Ammon's horn (tissue), 1 donor: ENCODE data around the gene IGFL1.
"Not testable (repeated sequence)": the region's sequence is repeated elsewhere in the genome, so short reads cannot be mapped to it uniquely, and the experiment has no call there.

Experiments used
- DNase-seq: peaks from one replicate; pipeline ENCODE4 v3.0.0-alpha.2; 2016; ENCODE audit warnings: low spot score

IGFL1 gene

DNA sequence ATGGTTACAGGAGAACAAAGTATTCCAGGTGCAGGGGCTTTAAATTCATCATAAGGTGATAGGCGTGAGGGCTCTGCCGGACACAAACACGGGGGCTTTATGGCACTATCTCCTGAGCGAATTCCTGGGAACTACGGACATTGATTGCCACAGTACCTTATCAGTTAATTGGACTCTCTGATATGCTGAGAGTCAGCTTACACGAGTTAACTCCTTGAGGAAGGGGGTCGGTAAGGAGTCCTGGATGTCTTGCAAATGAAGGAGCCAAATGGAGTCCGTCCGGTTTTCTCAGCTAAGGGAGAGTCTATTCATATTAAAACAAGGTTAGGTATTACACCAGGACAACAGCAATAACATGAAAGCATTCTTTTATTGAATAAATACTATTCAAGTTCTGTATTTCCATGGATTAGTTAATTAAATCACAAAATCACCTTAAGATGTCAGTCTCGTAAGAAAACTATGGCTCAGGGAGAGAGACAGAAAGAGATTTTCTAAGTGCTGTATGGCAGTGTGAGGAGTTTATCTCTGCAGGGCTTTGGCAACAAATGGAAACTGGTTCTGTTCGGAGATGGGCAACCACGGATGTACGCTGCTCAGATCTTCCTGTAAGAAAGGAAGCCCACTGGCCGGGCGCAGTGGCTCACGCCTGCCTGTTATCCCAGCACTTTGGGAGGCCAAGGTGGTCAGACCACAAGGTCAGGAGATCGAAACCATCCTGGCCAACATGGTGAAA, 41.1 kb downstream of the IGFL1 start:
- no peak for DNase-seq

DNA sequence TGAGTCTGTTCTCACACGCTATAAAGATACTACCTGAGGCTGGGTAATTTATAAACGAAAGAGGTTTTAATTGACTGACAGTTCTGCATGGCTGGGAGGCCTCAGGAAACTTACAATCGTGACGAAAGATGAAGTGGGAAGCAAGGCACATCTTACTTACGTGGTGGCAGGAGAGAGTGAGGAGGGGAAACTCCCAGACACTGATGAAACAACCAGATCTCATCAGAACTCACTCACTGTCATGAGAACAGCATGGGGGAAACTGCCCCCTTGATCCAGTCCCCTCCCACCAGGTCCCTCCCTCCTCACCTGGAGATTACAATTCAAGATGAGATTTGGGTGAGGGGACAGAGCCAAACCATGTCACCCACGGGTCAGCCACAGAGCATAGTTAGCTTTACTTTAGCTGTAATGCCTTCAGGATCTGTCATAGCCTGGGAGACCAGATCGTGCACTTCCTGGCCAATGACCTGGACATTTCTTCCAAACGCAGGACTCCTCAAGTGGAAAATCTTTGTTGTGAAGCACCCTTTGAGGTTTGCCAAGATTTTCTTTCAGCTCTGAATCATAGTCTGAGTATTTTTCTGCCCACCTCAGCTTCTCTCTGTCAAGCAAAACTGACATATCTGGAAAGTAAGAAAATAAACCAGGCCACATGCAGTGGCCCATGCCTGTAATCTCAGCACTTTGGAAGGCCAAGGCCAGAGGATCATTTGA, 42.1 kb downstream of the IGFL1 start:
- DNase-seq, result no peak

DNA sequence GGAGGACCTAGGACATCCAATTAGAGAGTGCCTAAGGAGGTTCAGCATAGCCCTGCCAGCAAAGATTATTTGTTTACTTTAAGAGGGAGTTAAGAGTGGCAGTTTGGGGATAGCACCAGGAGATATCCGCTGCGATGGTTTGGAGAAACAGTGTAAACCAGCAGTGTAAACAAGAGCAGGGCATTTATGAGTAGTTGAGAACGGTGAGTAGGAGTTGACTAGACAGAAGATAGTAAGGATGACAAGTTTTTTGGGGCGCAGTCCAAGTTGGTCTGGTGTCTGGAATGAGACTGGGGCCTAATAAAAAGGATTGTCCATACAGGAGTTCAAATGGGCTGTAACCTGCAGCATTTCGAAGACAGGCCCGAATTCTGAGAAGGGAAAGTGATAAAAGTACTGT, 44.4 kb downstream of the IGFL1 start:
- not testable (repeated sequence) for DNase-seq

DNA sequence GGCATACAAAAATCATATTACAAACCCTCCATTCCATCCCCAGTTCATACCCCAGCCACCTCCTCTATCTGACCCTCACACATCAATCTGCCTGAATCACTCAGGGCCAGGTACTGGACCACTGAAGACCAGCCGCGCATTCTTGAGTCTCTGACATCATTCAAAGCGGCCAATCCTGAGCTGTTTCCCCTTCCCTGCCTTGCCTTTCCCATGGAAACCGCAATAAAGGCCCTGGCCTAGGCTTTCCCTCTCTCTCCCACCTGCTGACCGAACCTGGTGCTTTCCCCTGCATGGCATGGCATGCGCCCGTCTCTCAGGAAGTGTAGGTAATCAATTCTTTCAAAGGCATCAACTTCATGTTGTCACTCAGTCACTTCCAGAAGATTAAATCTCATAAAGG, 49.6 kb downstream of the IGFL1 start:
- DNase-seq, result no peak
